Activated T-cell treated with anti-CD3 and anti-CD28 coated beads for 4 hours (primary cell): Measurements from ENCODE around the gene GHRH.

Experiments used
- DNase-seq: peaks from one replicate; pipeline ENCODE4 v3.0.0-alpha.2; 2020

GHRH gene

GRCh38 chr20:37261714-37262113, at the start of gene GHRH:
Gene GHRH (minus strand): TSS chr20:37261814. CDS start chr20:37256889, 4,925 bp downstream.
- no peak for DNase-seq

GRCh38 chr20:37310951-37311350, 49.3 kb upstream of the GHRH start:
- no peak for DNase-seq

- no peak for DNase-seq
These were observed 48.4 kb upstream of the GHRH start for GRCh38 chr20:37309936-37310590.

GRCh38 chr20:37309290-37309689, 47.7 kb upstream of the GHRH start:
- DNase-seq = no peak

- no peak for DNase-seq
These were observed 46.8 kb upstream of the GHRH start for GRCh38 chr20:37308086-37309050.

- DNase-seq = no peak
These were observed 44.2 kb upstream of the GHRH start for GRCh38 chr20:37305839-37306238.

- DNase-seq = no peak
These were observed 43.5 kb upstream of the GHRH start for GRCh38 chr20:37305079-37305478.

GRCh38 chr20:37303637-37304036, 42.0 kb upstream of the GHRH start:
- DNase-seq = no peak

GRCh38 chr20:37302981-37303380, 41.4 kb upstream of the GHRH start:
- no peak for DNase-seq

GRCh38 chr20:37301558-37301957, 39.9 kb upstream of the GHRH start:
- no peak for DNase-seq

GRCh38 chr20:37301120-37301519, 39.5 kb upstream of the GHRH start:
- no peak for DNase-seq

GRCh38 chr20:37299718-37300528, 38.3 kb upstream of the GHRH start:
- DNase-seq = no peak

GRCh38 chr20:37298190-37298939, 36.8 kb upstream of the GHRH start:
- DNase-seq = no peak

- no peak for DNase-seq
These were observed 35.6 kb upstream of the GHRH start for GRCh38 chr20:37297066-37297736.

- no peak for DNase-seq
These were observed 34.8 kb upstream of the GHRH start for GRCh38 chr20:37296371-37296770.

GRCh38 chr20:37295595-37295994, 34.0 kb upstream of the GHRH start:
- DNase-seq = no peak

- no peak for DNase-seq
These were observed 33.4 kb upstream of the GHRH start for GRCh38 chr20:37295001-37295400.

- no peak for DNase-seq
These were observed 32.8 kb upstream of the GHRH start for GRCh38 chr20:37294262-37294981.

- DNase-seq = no peak
These were observed 31.8 kb upstream of the GHRH start for GRCh38 chr20:37293301-37293943.

- DNase-seq = no peak
These were observed 30.1 kb upstream of the GHRH start for GRCh38 chr20:37291724-37292126.
